GM13976 (cell line): ENCODE measurements around the gene CALML5.

Experiments used
- DNase-seq: peaks from one replicate; pipeline ENCODE4 v3.0.0; 2012; ENCODE audit warnings: low spot score
- CTCF ChIP-seq: IDR thresholded peaks from 2 replicates; pipeline ENCODE4 v1.5.1; 2012; ENCODE audit warnings: borderline replicate concordance, mild to moderate bottlenecking; ENCODE audit not compliant: insufficient read depth; ENCODE audit errors: extremely low read depth, missing control alignments, control extremely low read depth
- in situ Hi-C: fragments of 300-500 bp; cut with MboI; formaldehyde crosslinking; loops from one replicate; pipeline ENCODE4 v1.12.0; 2022; ENCODE audit warnings: low sequenced_read_pairs, mixed read lengths, inconsistent platforms; ENCODE audit not compliant: unreplicated experiment

CALML5 gene

GRCh38 chr10:5458425-5458824 is 40.9 kb downstream of the CALML5 start:
- TF ChIP-seq CTCF = no peak
- no peak for DNase-seq
- in situ Hi-C loops = no loop called here

GRCh38 chr10:5457741-5458140 is 41.6 kb downstream of the CALML5 start:
- no peak for TF ChIP-seq CTCF
- no peak for DNase-seq
- in situ Hi-C loops = no loop called here

- in situ Hi-C loops = no loop called here
- TF ChIP-seq CTCF = no peak
These were observed 42.8 kb downstream of the CALML5 start for GRCh38 chr10:5456563-5456962.

GRCh38 chr10:5453749-5454489 is 45.5 kb downstream of the CALML5 start:
- TF ChIP-seq CTCF = no peak
- in situ Hi-C loops = no loop called here
- DNase-seq = no peak

More at GRCh38 chr10:5456563-5456962, 42.8 kb downstream of the CALML5 start:
- no peak for DNase-seq

GRCh38 chr10:5450605-5451384 is 48.6 kb downstream of the CALML5 start:
- TF ChIP-seq CTCF = no peak
- DNase-seq = no peak
- in situ Hi-C loops = no loop called here

GRCh38 chr10:5449823-5450222 is 49.5 kb downstream of the CALML5 start:
- in situ Hi-C loops = no loop called here
- DNase-seq = no peak

More at GRCh38 chr10:5449823-5450222, 49.5 kb downstream of the CALML5 start:
- no peak for TF ChIP-seq CTCF
